Muscle of back (tissue), 13 donors: ENCODE results near the gene MYMK. TPM values are rescaled to one million over a fixed set of nuclear protein-coding genes. Genes with fewer than 3 reads are reported as not detected.
"Not testable (repeated sequence)": the region's sequence is repeated elsewhere in the genome, so short reads cannot be mapped to it uniquely, and the experiment has no call there.

ENCODE experiments used
- DNase-seq, 3 donors: peaks; one replicate each; pipeline versions ENCODE4 v3.0.0 to v3.0.0-alpha.2; 2013
- long read RNA-seq, 9 donors: transcript quantifications; one replicate each; lab custom pipeline, GENCODE V29; 2026
- polyA plus RNA-seq, 10 donors: library from polyadenylated mRNA; unstranded; fragments of 120-200 nt; gene quantifications; one replicate each; pipeline ENCODE4 v1.2.1, GENCODE V29; 2013; ENCODE audit not compliant: insufficient read length in 10 of 10

MYMK gene, protein sequence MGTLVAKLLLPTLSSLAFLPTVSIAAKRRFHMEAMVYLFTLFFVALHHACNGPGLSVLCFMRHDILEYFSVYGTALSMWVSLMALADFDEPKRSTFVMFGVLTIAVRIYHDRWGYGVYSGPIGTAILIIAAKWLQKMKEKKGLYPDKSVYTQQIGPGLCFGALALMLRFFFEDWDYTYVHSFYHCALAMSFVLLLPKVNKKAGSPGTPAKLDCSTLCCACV
- polyA plus RNA-seq = 10 to 100 TPM; 39.8 to 75.9 (median 49.5) TPM
- long read RNA-seq, donor 1, transcript MYMK-201 (5 exons, 818 nt) = major isoform, 13 of 20 reads
- long read RNA-seq, donor 1, partial matches to known transcripts = 0 of 20 reads
- long read RNA-seq, donor 1, other reads (novel, unspliced or antisense) = 7 of 20 reads
- long read RNA-seq, donor 2, transcript MYMK-201 (5 exons, 818 nt) = major isoform, 5 of 11 reads
- long read RNA-seq, donor 2, partial matches to known transcripts = 0 of 11 reads
- long read RNA-seq, donor 2, other reads (novel, unspliced or antisense) = 6 of 11 reads
- long read RNA-seq, donor 3 = 0 reads
- long read RNA-seq, donor 4, partial matches to known transcripts = 0 of 2 reads
- long read RNA-seq, donor 4, other reads (novel, unspliced or antisense) = 0 of 2 reads
- long read RNA-seq, donor 5, transcript MYMK-201 (5 exons, 818 nt) = major isoform, 6 of 21 reads
- long read RNA-seq, donor 5, partial matches to known transcripts = 5 of 21 reads
- long read RNA-seq, donor 5, other reads (novel, unspliced or antisense) = 10 of 21 reads
- long read RNA-seq, donor 6, transcript MYMK-201 (5 exons, 818 nt) = major isoform, 11 of 17 reads
- long read RNA-seq, donor 6, partial matches to known transcripts = 0 of 17 reads
- long read RNA-seq, donor 6, other reads (novel, unspliced or antisense) = 6 of 17 reads
- long read RNA-seq, donor 7, transcript MYMK-201 (5 exons, 818 nt) = major isoform, 5 of 14 reads
- long read RNA-seq, donor 7, partial matches to known transcripts = 0 of 14 reads
- long read RNA-seq, donor 7, other reads (novel, unspliced or antisense) = 9 of 14 reads
- long read RNA-seq, donor 8, transcript MYMK-201 (5 exons, 818 nt) = major isoform, 7 of 7 reads
- long read RNA-seq, donor 8, partial matches to known transcripts = 0 of 7 reads
- long read RNA-seq, donor 8, other reads (novel, unspliced or antisense) = 0 of 7 reads
- long read RNA-seq, donor 9, partial matches to known transcripts = 0 of 2 reads
- long read RNA-seq, donor 9, other reads (novel, unspliced or antisense) = 0 of 2 reads

DNA sequence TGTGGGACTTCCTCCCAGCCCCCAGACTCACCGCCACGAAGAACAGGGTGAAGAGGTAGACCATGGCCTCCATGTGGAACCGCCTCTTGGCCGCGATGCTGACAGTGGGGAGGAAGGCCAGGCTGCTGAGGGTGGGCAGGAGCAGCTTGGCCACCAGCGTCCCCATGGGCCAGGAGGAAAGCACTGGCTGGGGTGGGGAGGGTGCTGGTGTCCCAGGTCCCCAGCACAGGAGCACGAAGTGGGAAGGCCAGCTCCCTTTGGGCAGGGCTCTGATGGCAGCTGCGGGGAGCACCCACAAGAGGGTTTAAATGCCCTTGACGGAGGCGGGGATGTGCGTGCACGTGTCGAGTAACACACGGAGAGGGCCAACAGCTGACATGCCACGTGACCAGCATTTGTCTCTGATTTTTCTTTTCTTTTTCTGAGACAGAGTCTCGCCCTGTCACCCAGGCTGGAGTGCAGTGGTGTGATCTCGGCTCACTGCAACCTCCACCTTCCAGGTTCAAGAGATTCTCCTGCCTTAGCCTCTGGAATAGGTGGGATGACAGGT is at the start of gene MYMK:
Gene MYMK, minus strand, starts transcription at position 281 of the 550 bp plus-strand sequence. Its CDS starts 115 bp downstream, at position 166.
- DNase-seq = no peak

DNA sequence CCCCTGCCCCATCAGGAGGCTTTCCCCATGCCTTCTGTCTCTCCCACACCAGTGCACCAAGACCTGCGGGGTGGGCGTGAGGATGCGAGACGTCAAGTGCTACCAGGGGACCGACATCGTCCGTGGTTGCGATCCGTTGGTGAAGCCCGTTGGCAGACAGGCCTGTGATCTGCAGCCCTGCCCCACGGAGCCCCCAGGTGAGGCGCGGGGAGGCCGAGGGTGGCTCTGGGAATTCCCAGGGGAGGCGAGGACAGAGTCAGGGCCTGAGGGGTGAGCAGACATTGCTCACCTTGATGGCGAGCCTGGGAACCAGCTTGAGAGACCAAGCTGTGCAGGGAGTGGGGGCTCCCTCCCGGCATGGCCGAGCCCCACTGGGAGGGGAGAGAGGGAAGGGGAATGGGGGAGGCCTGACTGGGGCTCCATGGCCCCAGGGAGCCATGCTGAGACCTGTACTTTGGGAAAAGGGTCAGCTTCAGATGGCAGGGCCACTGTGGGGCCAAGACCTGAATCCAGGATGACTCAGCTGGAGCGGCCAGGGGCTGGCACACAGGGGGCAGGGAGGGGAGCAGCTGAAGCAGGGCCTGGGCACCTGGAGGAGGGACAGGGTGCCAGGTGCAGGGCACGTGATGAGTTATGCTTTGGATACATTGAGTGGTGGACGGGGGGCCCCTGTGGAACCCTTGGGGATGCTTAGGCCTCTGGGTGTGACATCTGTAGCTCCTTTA is 49.2 kb upstream of the MYMK start:
- DNase-seq = no peak

DNA sequence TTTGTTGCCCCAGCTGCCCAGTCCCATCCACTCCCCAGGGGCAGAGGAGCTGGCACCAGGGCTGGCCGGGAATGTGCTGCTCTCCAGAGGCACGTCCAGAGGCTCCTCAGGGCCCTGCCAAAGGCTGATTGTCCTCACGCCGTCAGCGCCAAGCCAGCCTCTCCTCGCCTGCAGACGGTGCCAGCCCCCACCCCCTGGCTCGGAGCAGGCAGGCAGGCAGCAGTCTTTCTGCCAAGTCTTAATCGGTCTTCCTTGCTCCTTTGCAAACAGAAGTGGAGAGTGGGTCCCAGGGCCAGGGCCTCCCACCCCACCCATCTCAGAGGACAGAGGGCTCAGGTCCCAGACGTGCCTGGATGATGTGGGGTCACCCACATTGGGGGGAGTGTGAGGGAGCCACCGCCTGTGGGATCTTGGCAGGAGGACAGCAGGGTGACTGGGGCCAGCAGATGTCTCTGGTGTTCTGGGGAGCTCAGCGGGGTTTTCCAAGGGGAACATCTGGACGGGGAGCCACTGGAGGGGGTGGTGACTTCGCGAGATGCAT is 48.1 kb upstream of the MYMK start:
- DNase-seq = peak in 2 of 3 donors; percentile 45 to 72

DNA sequence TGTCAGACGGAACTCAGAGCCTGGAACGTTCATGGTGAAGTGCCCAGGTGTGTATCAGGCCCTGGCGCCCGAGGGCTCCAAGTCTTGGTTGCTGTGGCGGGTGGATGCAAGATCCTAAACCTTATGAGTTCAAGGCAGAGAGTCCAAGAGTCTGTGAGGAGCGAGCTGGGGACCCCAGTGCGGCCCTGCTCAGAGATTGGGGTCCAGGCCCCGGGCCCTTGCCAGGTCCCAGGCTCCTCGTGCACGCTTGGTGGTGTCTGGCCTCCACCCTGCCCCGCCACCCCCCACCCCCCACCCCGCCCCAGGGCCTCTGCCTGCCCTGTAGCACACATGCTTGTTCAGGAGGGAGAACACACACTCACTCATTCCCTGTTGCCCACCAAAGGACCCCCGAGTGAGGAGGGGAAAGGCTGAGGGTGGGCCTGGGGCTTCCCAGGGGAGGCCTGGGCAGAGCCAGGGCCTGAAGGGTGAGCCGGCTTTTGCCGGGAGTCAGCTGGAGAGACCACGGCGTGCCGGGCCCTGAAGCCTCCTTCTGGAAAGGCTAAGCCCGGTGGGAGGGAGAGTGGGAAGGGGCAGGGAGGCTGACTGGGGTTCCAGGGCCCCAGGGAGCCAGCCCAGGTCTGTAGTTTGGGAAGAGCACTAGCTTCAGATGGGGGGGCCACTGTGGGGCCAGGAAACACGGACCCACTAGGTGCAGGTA is 47.3 kb upstream of the MYMK start:
- DNase-seq = no peak

DNA sequence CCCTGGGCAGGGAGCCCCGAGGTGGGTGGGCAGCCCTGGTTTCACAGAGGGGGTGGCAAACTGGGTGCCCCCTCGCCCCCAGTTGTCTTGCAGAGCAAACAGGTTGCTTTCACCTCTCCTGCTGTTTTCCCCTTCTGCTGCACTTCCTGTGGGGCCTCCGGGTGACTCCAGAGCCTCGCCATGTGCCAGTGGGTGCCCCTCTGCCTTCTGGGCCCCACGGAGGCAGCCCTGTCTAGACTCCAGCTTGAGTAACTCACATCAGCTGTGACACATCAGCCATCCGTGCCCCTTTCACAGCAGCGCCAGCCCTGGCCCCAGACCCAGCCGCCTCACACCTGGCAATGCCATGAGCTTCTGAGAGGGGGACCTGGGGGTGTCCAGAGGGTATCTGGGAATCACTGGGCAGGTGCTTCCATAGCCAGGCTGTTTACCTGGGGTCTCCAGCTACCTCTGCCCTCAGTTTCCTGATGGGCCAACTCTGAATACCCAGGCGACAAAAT is 46.7 kb upstream of the MYMK start:
- DNase-seq = no peak

DNA sequence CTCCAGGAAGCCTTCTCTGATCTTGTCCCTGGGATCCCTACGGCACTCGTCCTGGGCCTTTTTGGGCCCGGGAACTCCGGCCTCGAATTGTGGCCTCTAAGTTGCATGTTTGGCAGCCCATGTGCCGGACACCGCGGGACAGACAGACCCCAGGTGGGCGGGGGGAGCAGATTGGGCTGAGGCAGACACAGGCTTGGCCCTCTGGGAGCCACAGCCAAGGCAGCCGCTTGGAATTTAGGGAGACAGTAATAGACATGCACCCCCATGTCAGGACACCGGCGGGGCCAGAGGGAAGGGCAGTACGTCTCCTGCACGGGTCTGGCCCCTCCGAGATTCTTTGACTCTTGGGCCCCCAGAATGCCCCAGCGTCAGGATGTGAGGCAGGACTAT is 45.9 kb upstream of the MYMK start:
- no peak for DNase-seq

DNA sequence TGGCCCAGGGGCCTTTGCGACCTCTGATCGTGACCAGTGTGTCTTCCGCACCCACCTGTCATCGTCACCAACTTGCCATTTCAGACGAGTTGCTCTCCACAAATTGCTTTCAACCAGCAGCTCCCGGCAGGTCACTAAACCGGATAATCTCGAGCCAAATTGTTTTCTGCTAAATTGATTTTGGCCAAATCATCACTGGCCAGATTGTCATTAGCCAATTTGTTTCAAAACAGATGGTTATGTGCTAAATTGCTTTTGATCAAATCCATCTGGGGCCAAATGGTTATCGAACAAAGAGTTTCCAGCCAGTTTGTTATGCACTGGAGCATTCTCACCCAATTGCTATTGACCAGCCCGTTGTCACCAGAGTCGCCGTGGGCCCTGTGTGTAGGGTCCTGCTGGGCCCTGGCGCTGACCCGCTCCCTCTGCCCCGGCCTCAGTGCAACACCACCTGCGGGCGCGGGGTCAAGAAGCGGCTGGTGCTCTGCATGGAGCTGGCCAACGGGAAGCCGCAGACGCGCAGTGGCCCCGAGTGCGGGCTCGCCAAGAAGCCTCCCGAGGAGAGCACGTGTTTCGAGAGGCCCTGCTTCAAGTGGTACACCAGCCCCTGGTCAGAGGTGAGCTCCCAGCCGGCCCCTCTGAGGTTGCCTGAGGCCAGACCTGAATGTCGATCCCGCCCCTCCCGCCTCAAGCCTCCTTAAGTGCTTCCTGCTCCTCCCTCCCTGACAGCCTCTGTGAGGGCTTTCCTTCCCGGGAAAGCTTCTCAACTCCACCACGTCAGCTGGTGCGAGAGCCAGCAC is 45.3 kb upstream of the MYMK start:
- no peak for DNase-seq

DNA sequence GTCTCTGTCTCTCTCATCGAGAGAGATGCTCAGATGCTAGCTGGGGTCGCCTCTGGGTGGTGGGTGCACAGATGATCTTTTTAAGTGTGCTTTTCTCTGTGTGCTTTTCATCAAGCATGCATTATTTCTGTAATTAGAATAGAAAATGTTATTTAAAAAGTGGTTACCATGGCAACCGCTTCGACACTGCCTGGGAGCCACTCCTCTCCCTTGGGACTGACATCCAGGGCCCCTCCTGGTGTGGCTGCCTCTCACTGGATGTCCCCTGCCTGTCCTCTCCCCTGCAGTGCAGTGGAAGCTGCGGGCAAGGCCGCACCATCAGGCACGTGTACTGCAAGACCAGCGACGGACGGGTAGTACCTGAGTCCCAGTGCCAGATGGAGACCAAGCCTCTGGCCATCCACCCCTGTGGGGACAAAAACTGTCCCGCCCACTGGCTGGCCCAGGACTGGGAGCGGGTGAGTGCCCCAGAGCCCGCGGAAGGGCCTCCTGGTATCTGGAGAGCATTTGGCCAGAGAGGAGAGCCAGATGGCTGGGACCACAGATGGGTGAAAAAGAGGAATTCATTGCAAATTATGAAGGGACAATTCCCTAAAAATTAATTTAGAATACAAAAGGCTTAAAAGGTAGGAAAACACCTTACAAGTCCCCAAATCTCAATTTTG is 44.5 kb upstream of the MYMK start:
- DNase-seq = no peak

DNA sequence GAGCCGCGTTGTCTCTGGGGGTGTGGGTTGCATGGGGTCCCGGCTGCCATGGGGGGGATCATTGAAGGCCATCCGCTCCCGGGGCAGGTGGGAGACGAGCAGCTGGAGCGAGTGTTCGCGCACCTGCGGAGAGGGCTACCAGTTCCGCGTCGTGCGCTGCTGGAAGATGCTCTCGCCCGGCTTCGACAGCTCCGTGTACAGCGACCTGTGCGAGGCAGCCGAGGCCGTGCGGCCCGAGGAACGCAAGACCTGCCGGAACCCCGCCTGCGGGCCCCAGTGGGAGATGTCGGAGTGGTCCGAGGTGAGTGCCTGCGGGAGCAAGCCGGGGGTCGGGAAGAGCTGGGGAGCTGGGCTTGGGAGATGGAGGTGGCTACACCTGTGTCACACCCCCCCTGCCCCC is 43.4 kb upstream of the MYMK start:
- no peak for DNase-seq

DNA sequence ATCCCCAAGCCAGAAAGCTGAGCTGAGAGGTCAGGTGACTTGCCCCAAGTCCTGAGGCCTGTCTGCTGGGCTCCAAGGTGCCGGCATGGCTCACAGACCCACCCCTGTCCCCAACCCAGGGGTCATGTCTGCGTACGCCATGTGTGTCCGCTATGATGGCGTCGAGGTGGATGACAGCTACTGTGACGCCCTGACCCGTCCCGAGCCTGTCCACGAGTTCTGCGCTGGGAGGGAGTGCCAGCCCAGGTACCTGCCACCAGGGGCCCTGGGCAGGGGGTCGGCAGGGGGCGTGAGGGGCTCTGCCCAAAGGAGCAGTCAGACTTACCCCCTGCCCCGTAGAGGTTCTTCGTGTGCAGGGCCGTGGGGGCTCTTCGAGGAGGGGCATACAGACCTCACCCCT is 42.1 kb upstream of the MYMK start:
- DNase-seq = no peak

DNA sequence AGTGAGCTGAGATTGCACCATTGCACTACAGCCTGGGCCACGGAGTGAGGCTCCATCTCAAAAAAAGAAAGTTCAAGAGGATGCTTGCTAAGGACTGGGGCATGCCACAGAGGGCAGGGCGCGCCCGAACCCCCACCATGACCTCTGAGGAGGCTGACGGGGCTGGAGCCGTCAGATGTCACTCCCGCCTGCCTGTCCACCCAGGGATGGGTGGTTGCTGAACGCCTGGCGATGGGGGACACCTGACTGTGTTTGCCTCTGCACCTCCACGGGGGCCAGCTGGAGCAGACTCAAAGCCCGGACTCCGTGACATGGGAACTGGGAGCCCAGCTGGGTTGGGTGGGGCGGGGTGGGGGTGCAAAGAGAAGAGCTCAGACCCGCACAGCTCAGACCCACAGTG is 41.6 kb upstream of the MYMK start:
- DNase-seq = no peak

DNA sequence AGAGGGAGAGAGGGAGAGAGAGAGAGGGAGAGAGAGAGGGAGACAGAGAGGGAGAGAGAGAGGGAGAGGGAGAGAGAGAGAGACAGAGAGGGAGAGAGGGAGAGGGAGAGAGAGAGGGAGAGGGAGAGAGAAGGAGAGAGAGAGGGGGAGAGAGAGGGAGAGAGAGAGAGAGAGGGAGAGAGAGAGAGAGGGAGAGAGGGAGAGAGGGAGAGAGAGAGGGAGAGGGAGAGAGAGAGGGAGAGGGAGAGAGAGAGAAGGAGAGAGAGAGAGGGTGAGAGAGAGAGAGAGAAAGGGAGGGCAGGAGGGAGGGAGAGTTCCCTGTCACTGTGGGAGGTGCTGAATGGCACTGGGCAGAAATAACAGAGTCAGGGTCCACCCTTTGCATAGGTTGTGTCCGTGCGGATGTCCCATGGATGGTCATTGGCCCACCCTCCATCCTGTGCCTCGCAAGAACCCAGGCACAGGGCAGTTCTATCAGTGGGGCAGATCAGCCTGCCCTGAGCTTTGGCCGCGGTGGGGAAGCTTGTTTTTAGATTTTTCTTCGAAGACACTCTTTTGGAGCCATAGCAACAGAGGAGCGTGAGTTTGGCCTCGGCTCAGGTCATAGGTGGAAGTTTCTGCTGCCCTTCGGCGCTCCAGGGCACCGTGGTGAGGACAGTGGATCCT is 39.8 kb upstream of the MYMK start:
- peak in 2 of 3 donors; percentile 29 to 72 for DNase-seq

DNA sequence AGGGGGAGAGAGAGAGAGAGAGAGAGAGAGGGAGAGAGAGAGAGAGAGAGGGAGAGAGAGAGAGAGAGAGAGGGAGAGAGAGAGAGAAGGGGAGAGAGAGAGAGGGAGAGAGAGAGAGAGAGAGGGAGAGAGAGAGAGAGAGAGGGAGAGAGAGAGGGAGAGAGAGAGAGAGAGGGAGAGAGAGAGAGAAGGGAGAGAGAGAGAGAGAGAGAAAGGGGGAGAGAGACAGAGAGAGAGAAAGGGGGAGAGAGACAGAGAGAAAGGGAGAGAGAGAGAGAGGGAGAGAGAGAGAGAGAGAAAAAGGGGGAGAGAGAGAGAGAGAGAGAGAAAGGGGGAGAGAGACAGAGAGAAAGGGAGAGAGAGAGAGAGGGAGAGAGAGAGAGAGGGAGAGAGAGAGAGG is 39.1 kb upstream of the MYMK start:
- DNase-seq = not testable (repeated sequence)

DNA sequence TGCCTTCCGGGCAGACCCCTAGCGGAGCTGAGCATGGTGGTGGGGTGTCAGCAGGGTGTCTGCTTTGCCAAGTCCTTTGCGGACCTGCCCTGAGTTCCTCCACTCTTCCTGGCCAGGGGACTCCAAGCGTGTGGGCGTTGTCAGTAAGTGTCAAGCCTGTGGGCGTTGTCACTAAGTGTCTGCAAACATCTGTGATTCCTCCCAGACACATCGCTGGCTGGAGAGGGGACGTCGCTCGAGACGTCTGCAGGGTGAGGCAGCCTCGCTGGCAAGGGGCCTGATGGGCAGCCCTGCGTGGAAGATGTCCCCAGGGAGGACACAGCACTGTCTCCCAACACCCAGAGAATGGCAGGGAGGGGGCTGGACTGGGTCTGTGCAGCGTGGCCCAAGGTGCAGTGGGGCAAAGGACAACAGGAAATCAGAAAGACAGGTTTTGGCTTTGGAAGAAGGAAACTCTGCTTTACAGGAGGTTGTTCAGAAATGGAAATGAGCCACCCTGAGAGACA is 38.6 kb upstream of the MYMK start:
- peak in 2 of 3 donors; percentile 36 to 76 for DNase-seq

DNA sequence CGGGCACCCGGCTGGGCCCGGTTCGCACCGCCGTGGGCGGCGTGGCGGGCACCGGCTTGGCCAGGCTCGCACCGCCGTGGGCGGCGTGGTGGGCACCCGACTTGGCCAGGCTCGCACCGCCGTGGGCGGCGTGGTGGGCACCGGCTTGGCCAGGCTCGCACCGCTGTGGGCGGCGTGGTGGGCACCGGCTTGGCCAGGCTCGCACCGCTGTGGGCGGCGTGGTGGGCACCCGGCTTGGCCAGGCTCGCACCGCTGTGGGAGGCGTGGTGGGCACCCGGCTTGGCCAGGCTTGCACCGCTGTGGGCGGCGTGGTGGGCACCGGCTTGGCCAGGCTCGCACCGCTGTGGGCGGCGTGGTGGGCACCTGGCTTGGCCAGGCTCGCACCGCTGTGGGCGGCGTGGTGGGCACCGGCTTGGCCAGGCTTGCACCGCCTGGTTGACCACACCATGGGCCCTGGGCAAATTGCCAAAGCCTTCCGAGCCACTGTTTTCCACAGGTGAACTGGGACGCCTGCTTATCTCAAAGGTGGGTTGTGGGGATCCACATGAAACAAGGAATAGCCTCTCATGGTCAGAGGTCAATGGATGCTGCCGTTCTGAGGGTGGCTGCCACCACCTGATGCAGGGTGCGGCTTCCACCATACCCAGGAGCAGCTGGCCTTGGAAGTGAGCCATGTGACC is 38.0 kb upstream of the MYMK start:
- no peak for DNase-seq

DNA sequence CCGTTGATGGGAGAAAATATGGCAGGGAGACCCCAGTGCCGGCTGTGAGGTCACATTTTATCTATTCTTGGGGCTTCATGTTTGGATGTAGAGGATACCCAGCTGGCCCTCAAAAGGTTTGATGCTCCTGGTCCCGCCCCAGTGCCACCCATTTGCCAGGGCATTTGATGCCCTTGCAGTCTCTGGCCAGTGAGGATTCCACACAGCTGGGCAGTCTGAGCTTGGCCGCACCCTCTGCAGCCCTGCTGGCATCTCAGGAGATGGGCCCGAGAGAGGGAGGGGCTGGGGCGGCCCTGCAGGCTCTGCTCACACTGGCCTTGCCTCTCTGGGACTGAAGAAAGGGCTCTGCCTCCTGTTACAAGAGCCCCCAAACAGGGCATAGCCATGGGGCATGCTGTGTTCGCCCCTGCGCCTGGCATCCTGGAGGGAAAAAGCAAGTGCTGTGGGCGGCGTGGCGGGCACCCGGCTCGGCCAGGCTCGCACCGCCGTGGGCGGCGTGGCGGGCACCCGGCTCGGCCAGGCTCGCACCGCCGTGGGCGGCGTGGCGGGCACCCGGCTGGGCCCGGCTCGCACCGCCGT is 37.3 kb upstream of the MYMK start:
- no peak for DNase-seq

DNA sequence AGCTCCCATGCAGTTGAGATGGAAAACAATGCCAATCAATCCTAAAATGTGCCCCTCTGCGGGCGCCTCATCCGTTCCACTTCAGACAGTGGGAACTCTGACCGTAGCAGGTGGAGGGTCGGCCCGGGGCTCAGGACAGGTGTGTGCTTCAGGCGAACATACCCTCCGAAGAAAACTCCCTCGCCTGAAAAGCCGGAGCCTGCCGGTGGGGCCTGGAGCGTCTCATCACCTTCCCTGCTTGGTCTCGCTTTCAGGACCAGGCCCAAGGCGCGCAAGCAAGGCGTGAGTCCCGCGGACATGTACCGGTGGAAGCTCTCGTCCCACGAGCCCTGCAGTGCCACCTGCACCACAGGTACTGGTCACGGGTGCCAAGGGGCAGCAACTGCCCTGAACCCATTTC is 36.2 kb upstream of the MYMK start:
- no peak for DNase-seq
